ENCODE data around the gene KCNQ4. TPM values are rescaled to one million over a fixed set of nuclear protein-coding genes. Genes with fewer than 3 reads are reported as not detected.

Gene KCNQ4
- total RNA-seq, 1 experiment from 2014 or later, result 0.63 TPM

DNA sequence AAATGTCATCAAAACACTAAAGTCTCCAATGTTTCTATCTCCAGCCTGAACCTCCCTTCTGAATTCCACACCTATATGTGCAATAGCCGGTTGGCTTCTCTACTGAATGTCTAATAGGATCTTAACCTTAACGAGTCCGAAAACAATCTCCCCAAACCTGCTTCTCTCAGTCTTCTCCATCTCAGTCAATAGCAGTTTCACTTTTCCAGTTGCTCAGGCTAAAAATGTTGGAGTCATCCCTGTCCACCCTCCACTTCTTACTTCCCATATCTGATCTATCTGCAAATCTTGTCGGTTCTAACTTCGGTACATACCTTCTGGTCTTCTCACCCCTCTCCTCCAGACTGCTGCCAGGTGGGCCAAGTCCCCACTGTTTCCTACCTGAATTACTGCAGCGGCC is 104.1 kb downstream of the KCNQ4 start:
- no peak for DNase-seq (ENCODE audit: low read depth)

Other genes starting within 250 kb of the KCNQ4 start
- 0.11 and 0.19 TPM in 2 replicates for gene RIMS3, start 118.1 kb upstream of the KCNQ4 start, total RNA-seq (2014; rRNA removed)
- gene NFYC, start 92.1 kb upstream of the KCNQ4 start, total RNA-seq (2014; rRNA removed), result 31.3 and 33.1 TPM in 2 replicates
- 1.8 and 2.1 TPM in 2 replicates for gene CITED4, start 78.6 kb downstream of the KCNQ4 start, total RNA-seq (2014; rRNA removed)
- gene CTPS1, start 195.9 kb downstream of the KCNQ4 start, total RNA-seq (2014; rRNA removed), result 46.2 and 55.1 TPM in 2 replicates
- gene SLFNL1, start 237.9 kb downstream of the KCNQ4 start, total RNA-seq (2014; rRNA removed), result 0.17 TPM in 1 of 2 replicates, not detected in the other

All from LHCN-M2 (cell line).